Astrocyte of the cerebellum (primary cell): ENCODE results near the gene C2CD2.

ENCODE experiments used
- DNase-seq: peaks from one replicate; pipeline ENCODE4 v3.0.0-alpha.2; 2011; ENCODE audit warnings: low read depth
- H3K4me3 ChIP-seq: 2 replicates; pipeline ENCODE4 v1.5.1; 2011; ENCODE audit warnings: mild to moderate bottlenecking, low read depth, low read length, moderate library complexity
- CTCF ChIP-seq: IDR thresholded peaks from 2 replicates; pipeline ENCODE4 v1.5.1; 2012; ENCODE audit warnings: low read length, low read depth, moderate library complexity, mild to moderate bottlenecking; ENCODE audit errors: missing control alignments
- in situ Hi-C: cut with HindIII; loops from 2 replicates; pipeline ENCODE4 v1.10.0; 2017; ENCODE audit warnings: low sequenced_read_pairs

Gene C2CD2

GRCh38 chr21:41869771-41870170, 84.0 kb downstream of the C2CD2 start:
- H3K4me3 ChIP-seq: no peak overlapping the region
- in situ Hi-C loops: loop anchor here (5.0 kb wide), 1 partner anchor 58 kb away; no protein-coding TSS in a partner anchor
- no peak for TF ChIP-seq CTCF
- DNase-seq: no peak

GRCh38 chr21:41868062-41868710, 85.6 kb downstream of the C2CD2 start:
- TF ChIP-seq CTCF: no peak
- in situ Hi-C loops: loop anchor here (5.0 kb wide), 1 partner anchor 59 kb away; no protein-coding TSS in a partner anchor
- no peak for DNase-seq
- H3K4me3 ChIP-seq: no peak overlapping the region

- no peak for DNase-seq
- in situ Hi-C loops: loop anchor here (5.0 kb wide), 1 partner anchor 60 kb away; no protein-coding TSS in a partner anchor
- no peak overlapping the region for H3K4me3 ChIP-seq
- TF ChIP-seq CTCF: no peak
These were observed 86.5 kb downstream of the C2CD2 start for GRCh38 chr21:41867313-41867712.

GRCh38 chr21:41866274-41866809, 87.5 kb downstream of the C2CD2 start:
- no peak for DNase-seq
- in situ Hi-C loops: loop anchor here (5.0 kb wide), 1 partner anchor 61 kb away; no protein-coding TSS in a partner anchor
- TF ChIP-seq CTCF: no peak
- no peak overlapping the region for H3K4me3 ChIP-seq

GRCh38 chr21:41865002-41865777, 88.6 kb downstream of the C2CD2 start:
- no peak for TF ChIP-seq CTCF
- no peak for DNase-seq
- in situ Hi-C loops: loop anchor here (5.0 kb wide), 1 partner anchor 62 kb away; no protein-coding TSS in a partner anchor
- H3K4me3 ChIP-seq: no peak overlapping the region

GRCh38 chr21:41864311-41865001, 89.4 kb downstream of the C2CD2 start:
- no peak for DNase-seq
- no peak overlapping the region for H3K4me3 ChIP-seq
- TF ChIP-seq CTCF: no peak
- in situ Hi-C loops: loop anchor here (5.0 kb wide), 1 partner anchor 63 kb away; no protein-coding TSS in a partner anchor
